T-helper 1 cell treated with Interleukin-12 subunit alpha and Interleukin-12 subunit beta and Interleukin-4 antibody, amounts not matched to agents 30 ng/mL and 1 ng/mL, for 36 hours (primary cell): ENCODE data around the gene CDC42EP3. TPM values are rescaled to one million over a fixed set of nuclear protein-coding genes. Genes with fewer than 3 reads are reported as not detected.

Experiments used
- intact Hi-C: fragments of 100-400 bp; cut with micrococcal nuclease; formaldehyde crosslinking; loops from one replicate; pipeline ENCODE4 v1.15.1; 2024
- total RNA-seq: library from RNA; stranded (reverse); gene quantifications from 2 replicates; pipeline ENCODE4 v1.2.3, GENCODE V29; 2022

Gene CDC42EP3
- total RNA-seq, 1 donor from 2014 or later, result 15.9 TPM

- intact Hi-C loops, result no loop called here
Observed at GRCh38 chr2:37619959-37620300, 51.5 kb downstream of the CDC42EP3 start.

GRCh38 chr2:37619230-37619958 lies 52.0 kb downstream of the CDC42EP3 start:
- intact Hi-C loops, result no loop called here

GRCh38 chr2:37618326-37618725 lies 53.1 kb downstream of the CDC42EP3 start:
- intact Hi-C loops, result no loop called here

- intact Hi-C loops, result loop anchor here (2.0 kb wide), 1 partner anchor 25 kb away; no protein-coding TSS in a partner anchor
Observed at GRCh38 chr2:37617119-37617892, 54.1 kb downstream of the CDC42EP3 start.

GRCh38 chr2:37616677-37617005 lies 54.8 kb downstream of the CDC42EP3 start:
- intact Hi-C loops, result loop anchor here (1.0 to 2.0 kb wide), 3 partner anchors 8 to 24 kb away; no protein-coding TSS in a partner anchor

GRCh38 chr2:37615804-37616676 lies 55.4 kb downstream of the CDC42EP3 start:
- intact Hi-C loops, result loop anchor here (1.0 to 2.0 kb wide), 4 partner anchors 8 to 23 kb away; no protein-coding TSS in a partner anchor

- intact Hi-C loops, result loop anchor here (2.0 kb wide), 1 partner anchor 13 kb away; no protein-coding TSS in a partner anchor
Observed at GRCh38 chr2:37614061-37614738, 57.2 kb downstream of the CDC42EP3 start.

- intact Hi-C loops, result no loop called here
Observed at GRCh38 chr2:37612382-37612781, 59.1 kb downstream of the CDC42EP3 start.

GRCh38 chr2:37610638-37611289 lies 60.7 kb downstream of the CDC42EP3 start:
- intact Hi-C loops, result no loop called here

GRCh38 chr2:37609782-37610181 lies 61.7 kb downstream of the CDC42EP3 start:
- intact Hi-C loops, result no loop called here

GRCh38 chr2:37604716-37605115 lies 66.7 kb downstream of the CDC42EP3 start:
- intact Hi-C loops, result no loop called here

- intact Hi-C loops, result no loop called here
Observed at GRCh38 chr2:37602702-37603101, 68.7 kb downstream of the CDC42EP3 start.

GRCh38 chr2:37602040-37602439 lies 69.4 kb downstream of the CDC42EP3 start:
- intact Hi-C loops, result no loop called here

GRCh38 chr2:37601569-37601968 lies 69.9 kb downstream of the CDC42EP3 start:
- intact Hi-C loops, result loop anchor here (2.0 kb wide), 1 partner anchor 13 kb away; no protein-coding TSS in a partner anchor

- intact Hi-C loops, result loop anchor here (2.0 kb wide), 1 partner anchor 14 kb away; no protein-coding TSS in a partner anchor
Observed at GRCh38 chr2:37600735-37601134, 70.7 kb downstream of the CDC42EP3 start.

GRCh38 chr2:37599688-37600525 lies 71.5 kb downstream of the CDC42EP3 start:
- intact Hi-C loops, result loop anchor here (1.0 to 2.0 kb wide), 3 partner anchors 14 to 35 kb away; no protein-coding TSS in a partner anchor

GRCh38 chr2:37593694-37594093 lies 77.7 kb downstream of the CDC42EP3 start:
- intact Hi-C loops, result loop anchor here (2.0 kb wide), 1 partner anchor 23 kb away; no protein-coding TSS in a partner anchor

- intact Hi-C loops, result loop anchor here (2.0 kb wide), 1 partner anchor 24 kb away; no protein-coding TSS in a partner anchor
Observed at GRCh38 chr2:37593024-37593423, 78.4 kb downstream of the CDC42EP3 start.
